Activated CD4-positive, alpha-beta T cell treated with anti-CD3 and anti-CD28 coated beads, Interleukin-2, amount 10 ng/mL, durations not matched to agents 7 days and 5 days (primary cell): ENCODE measurements around the gene RGS3. TPM values are rescaled to one million over a fixed set of nuclear protein-coding genes. Genes with fewer than 3 reads are reported as not detected.

Experiments
- CTCF ChIA-PET: fragments of 350-600 bp; sonication (Branson Sonifier 250); formaldehyde crosslinking; loops from one replicate; lab custom pipeline; 2021; ENCODE audit warnings: antibody characterized with exemption; lab: Charles Lee
- POLR2A ChIA-PET: fragments of 350-600 bp; sonication (Branson Sonifier 250); formaldehyde crosslinking; loops from one replicate; lab custom pipeline; 2021; ENCODE audit warnings: antibody characterized with exemption; lab: Charles Lee
- DNase-seq: peaks from one replicate; pipeline ENCODE4 v3.0.0-alpha.2; 2020
- H3K27ac Mint-ChIP-seq: one replicate; pipeline ENCODE4 v1.8.0; 2021; ENCODE audit warnings: mild to moderate bottlenecking, moderate library complexity, mixed read lengths
- H3K27me3 Mint-ChIP-seq: one replicate; pipeline ENCODE4 v1.8.0; 2021; ENCODE audit warnings: mixed read lengths
- H3K36me3 Mint-ChIP-seq: one replicate; pipeline ENCODE4 v1.8.0; 2021; ENCODE audit warnings: low read depth, mixed read lengths
- H3K4me1 Mint-ChIP-seq: one replicate; pipeline ENCODE4 v1.8.0; 2021; ENCODE audit warnings: mixed read lengths
- H3K4me3 Mint-ChIP-seq: one replicate; pipeline ENCODE4 v1.8.0; 2021; ENCODE audit warnings: mild to moderate bottlenecking, moderate library complexity, mixed read lengths
- H3K9me3 Mint-ChIP-seq: one replicate; pipeline ENCODE4 v1.8.0; 2021; ENCODE audit warnings: mixed read lengths
- total RNA-seq, 2 experiments: library from RNA; stranded (reverse); gene quantifications; one replicate each; pipeline ENCODE4 v1.2.3, GENCODE V29; 2021

Gene RGS3
- total RNA-seq, 2 experiments from 2014 or later, result 41.5 to 41.6 TPM

DNA sequence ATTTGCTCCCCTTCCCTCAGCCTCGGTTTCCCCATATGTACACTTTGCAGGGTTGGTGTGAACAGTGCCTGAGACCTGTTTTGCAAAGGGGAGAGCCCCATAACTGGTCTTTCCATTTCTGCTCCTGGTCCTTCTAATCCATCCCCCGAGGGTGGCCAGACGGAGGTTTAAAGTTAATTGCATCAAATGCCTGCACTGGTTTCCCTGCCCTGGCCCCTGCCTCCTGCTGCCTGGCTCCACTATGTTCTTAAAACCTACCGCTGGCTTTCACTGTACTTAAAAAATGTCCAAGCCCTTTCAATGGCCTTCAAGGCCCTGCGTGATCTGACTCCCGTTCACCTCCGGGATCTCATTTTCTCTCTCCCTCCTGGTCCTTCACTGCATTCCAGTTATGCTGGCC is 183.0 kb downstream of the RGS3 start:
- ChIA-PET CTCF (interaction anchor here (0.6 to 2.2 kb wide), 3 partner anchors 10 to 139 kb away, joined by 3 to 6 read pairs (median 5); no protein-coding TSS in a partner anchor), POLR2A (no interaction called here)
- H3K4me1 Mint-ChIP-seq, result no peaks in the 10 kb centered on the region
- H3K27me3 Mint-ChIP-seq, result peaks cover 20% of the 10 kb centered on the region
- H3K9me3 Mint-ChIP-seq, result no peaks in the 10 kb centered on the region
- H3K4me3 Mint-ChIP-seq, result no peak overlapping the region
- no peaks in the 10 kb centered on the region for H3K36me3 Mint-ChIP-seq
- H3K27ac Mint-ChIP-seq, result no peak overlapping the region
- no peak for DNase-seq

Other genes with a start within 250 kb of the RGS3 start
- 10 to 100 TPM; 33.6 to 39.3 TPM for gene FKBP15, start 242.4 kb upstream of the RGS3 start, total RNA-seq
- 10 to 100 TPM in 1 of 2 experiments, 1 to 10 TPM in 1; 9.2 to 10.4 TPM for gene SLC31A1, start 242.2 kb upstream of the RGS3 start, total RNA-seq
- gene CDC26, start 188.2 kb upstream of the RGS3 start, total RNA-seq, result 10 to 100 TPM; 28.8 to 31.0 TPM
- gene PRPF4, start 188.1 kb upstream of the RGS3 start, total RNA-seq, result 10 to 100 TPM; 30.6 to 32.4 TPM
- not detected for gene RNF183, start 160.4 kb upstream of the RGS3 start, total RNA-seq
- under 1 TPM; 0.55 to 0.87 TPM for gene WDR31, start 123.5 kb upstream of the RGS3 start, total RNA-seq
- gene BSPRY, start 114.2 kb upstream of the RGS3 start, total RNA-seq, result 1 to 10 TPM; 2.0 to 2.3 TPM
- 10 to 100 TPM; 16.2 to 20.2 TPM for gene HDHD3, start 86.7 kb upstream of the RGS3 start, total RNA-seq
- 10 to 100 TPM; 37.5 to 40.6 TPM for gene ALAD, start 62.4 kb upstream of the RGS3 start, total RNA-seq
- 10 to 100 TPM; 66.6 to 73.1 TPM for gene POLE3, start 53.1 kb upstream of the RGS3 start, total RNA-seq
- under 1 TPM; 0.37 to 0.54 TPM for gene C9orf43, start 53.0 kb upstream of the RGS3 start, total RNA-seq